Measurements from ENCODE around the gene MUC7. TPM values are rescaled to one million over a fixed set of nuclear protein-coding genes. Genes with fewer than 3 reads are reported as not detected.
"Not testable (repeated sequence)": the region's sequence is repeated elsewhere in the genome, so short reads cannot be mapped to it uniquely, and the experiment has no call there.

The MUC7 gene
- total RNA-seq = not detected

GRCh38 chr4:70471897-70472296, at the start of gene MUC7:
TSS of gene MUC7 (plus strand) at chr4:70472197. CDS start at chr4:70474022, 1,825 bp downstream.
- DNase-seq (ENCODE audit: low spot score) = no peak

- DNase-seq (ENCODE audit: low spot score) = no peak
These were observed 46.7 kb upstream of the MUC7 start for GRCh38 chr4:70425306-70425705.

DNA sequence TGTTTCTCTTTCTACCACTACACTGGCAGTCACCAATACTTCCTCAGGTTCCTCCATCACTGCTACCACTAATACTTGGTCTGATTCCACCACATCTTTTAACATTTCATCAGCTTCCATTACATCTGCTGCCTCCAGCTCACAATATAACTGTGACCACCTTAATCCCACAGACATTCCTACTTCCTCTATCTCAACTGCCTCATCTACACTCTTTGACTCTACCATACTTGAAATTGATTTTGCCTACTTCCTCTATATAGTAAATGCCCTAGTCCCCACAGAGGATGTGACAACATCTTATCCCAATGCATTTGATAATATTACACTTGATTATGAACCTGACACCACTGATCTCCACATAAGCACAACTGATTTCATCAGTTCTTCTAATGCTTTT, 45.2 kb upstream of the MUC7 start:
- no peak for DNase-seq (ENCODE audit: low spot score)

GRCh38 chr4:70437197-70437596, 34.8 kb upstream of the MUC7 start:
- no peak for DNase-seq (ENCODE audit: low spot score)

GRCh38 chr4:70442474-70442873, 29.5 kb upstream of the MUC7 start:
- DNase-seq (ENCODE audit: low spot score) = no peak

DNA sequence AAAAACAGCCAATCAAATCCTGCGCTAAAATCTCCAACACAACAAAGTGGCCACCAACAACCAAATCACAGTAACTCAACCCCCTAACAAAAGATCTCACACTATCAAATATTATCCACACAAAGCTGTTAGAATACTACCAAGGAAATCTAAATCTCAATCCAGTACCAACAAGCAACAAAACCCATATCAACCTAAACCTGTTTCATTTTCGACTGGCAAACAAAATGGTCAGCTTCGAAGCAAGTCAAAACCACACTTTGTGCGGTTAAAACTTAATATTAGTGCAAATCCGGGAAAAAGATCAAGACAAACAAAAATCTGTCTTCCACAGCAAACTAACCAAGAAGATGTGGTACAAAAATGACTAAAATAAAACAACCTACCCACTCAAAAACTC, 28.7 kb upstream of the MUC7 start:
- no peak for DNase-seq (ENCODE audit: low spot score)

DNA sequence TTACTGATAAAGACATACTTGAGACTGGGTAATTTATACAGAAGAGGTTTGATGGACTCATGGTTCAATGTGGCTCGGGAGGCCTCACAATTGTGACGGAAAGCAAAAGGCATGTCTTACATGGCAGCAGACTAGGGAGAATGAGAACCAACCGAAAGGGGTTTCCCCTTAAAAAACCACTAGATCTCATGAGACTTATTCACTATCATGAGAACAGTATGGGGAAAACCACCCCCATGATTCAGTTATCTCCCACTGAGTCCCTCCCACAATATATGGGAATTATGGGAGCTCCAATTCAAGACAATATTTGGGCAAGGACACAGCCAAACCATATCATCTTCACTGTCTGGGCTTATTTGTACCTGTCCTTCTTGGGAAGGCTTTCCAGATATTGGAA, 22.8 kb upstream of the MUC7 start:
- no peak for DNase-seq (ENCODE audit: low spot score)

DNA sequence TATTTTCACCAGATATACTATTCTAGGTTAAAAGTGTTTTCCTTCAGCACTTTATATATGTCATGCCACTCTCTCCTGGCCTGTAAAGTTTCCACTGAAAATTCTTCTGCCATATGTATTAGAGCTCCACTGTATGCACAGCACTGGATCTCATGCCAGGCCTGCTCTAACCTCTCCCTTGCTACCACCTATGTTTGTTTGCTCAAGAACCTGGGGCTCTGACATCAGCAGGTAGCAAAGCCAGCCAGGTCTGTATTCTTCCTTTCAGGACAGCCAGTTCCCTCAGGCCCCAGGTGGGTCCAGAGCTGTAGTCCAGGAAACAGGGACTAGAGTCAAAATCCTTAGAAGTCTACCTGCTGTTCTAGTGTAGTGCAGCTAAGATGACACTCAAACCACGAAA, 19.1 kb upstream of the MUC7 start:
- DNase-seq (ENCODE audit: low spot score) = no peak

DNA sequence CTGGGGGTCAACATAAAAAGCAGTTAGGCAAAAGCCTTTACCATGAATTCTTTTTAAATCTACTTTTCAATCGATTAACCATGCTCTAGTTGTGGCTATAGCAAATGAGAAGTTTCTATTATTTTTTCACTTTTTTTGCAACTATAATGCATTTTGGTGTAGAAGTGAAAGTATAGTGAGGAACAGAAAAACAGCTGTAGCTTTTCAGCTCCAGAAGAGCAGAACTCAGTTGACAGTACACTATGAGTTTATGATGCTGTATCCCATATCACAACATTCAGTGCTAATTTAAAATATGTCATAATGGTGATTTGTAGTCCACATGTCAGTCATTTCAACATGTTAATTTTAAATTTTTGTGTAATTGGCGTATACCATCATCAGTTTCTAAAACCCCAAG, 8.7 kb upstream of the MUC7 start:
- no peak for DNase-seq (ENCODE audit: low spot score)

DNA sequence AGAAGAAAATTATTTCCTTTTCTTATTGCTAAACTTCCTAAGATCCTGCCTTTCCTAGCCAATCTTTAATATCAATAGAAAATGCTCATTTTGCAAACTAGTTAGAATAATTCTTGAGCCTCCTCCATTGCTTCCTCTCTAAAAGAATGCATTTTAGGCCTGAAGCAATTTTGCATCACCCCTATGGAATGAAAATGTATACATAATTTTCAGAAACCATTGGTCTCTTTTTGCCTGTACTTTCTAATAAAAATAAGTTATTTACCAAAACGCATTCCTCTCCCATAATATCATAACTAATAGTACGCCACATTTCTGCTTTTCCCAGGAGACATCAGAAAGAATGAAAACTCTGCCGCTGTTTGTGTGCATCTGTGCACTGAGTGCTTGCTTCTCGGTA, 1.7 kb downstream of the MUC7 start:
- DNase-seq (ENCODE audit: low spot score) = no peak

DNA sequence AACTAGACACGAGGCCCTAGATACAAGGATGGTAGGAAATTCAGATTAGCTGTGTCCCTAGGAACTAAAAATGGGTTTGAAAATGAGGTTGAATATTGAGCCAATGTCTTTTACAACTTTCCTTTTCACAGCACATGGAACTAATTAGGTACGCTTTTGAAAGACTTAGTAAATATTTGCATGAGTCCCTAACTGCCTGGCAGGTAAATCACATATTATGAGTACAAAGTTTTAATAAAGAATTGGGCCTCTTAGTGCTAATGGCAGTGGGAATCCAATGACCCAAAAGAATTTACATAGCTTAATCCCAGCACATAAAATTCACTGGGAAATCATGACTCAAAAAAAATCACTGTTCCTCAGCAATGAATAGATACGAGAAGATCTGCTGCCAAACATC, 16.8 kb downstream of the MUC7 start:
- DNase-seq (ENCODE audit: low spot score) = no peak

GRCh38 chr4:70496231-70496630, 24.2 kb downstream of the MUC7 start:
- no peak for DNase-seq (ENCODE audit: low spot score)

DNA sequence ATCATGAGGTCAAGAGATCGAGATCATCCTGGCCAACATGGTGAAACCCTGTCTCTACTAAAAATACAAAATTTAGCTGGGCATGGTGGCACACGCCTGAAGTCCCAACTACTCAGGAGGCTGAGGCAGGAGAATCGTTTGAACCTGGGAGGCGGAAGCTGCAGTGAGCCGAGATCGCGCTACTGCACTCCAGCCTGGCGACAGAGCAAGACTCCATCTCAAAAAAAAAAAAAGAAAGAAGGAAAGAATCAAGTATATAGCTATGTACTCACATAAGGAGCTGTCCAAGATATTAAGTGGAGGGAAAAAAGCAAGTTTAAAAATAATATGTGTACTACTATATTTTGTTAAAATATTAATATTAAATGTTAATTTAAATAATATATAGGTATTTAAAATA, 29.8 kb downstream of the MUC7 start:
- DNase-seq (ENCODE audit: low spot score) = not testable (repeated sequence)

DNA sequence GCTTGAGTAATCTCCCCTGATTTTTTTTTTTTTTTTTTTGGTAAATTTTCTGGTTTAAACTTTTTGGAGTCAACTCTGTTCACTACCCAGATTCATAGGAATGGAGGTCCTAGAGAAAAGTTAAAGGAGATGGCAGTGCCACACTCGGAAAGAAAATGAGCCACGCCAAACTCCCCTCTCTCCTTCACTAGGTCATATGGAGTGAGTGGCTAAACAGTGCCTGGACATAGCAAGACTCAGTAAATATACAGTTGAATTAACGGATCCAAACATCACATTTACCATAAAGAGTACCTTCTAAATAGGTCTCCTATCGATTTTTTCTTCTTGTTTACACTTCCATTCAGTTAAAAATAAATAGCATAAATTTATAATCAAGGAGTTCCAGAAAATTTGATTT, 32.7 kb downstream of the MUC7 start:
- DNase-seq (ENCODE audit: low spot score) = no peak

GRCh38 chr4:70505151-70505748, 33.3 kb downstream of the MUC7 start:
- peak; percentile 62 for DNase-seq (ENCODE audit: low spot score)

DNA sequence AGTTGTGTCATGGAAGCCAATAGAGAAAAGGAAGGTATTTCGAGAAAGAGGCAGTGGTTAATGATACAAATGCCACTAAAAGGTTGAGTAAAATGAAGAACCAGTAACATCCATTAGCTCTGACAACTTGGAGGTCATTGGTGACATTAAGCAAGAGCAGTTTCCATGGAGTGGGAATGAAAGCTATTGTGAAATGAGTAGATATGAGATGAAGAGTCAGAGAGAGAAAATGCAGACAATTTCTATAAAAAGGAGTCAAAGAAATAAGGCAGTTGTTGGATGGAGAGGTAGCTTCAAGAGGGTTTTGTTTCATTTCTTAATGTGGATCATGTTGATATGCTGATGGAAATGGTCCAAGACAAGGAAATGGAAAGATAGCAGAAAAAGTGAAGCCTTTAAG, 36.8 kb downstream of the MUC7 start:
- no peak for DNase-seq (ENCODE audit: low spot score)

- no peak for DNase-seq (ENCODE audit: low spot score)
These were observed 39.4 kb downstream of the MUC7 start for GRCh38 chr4:70511365-70511764.

DNA sequence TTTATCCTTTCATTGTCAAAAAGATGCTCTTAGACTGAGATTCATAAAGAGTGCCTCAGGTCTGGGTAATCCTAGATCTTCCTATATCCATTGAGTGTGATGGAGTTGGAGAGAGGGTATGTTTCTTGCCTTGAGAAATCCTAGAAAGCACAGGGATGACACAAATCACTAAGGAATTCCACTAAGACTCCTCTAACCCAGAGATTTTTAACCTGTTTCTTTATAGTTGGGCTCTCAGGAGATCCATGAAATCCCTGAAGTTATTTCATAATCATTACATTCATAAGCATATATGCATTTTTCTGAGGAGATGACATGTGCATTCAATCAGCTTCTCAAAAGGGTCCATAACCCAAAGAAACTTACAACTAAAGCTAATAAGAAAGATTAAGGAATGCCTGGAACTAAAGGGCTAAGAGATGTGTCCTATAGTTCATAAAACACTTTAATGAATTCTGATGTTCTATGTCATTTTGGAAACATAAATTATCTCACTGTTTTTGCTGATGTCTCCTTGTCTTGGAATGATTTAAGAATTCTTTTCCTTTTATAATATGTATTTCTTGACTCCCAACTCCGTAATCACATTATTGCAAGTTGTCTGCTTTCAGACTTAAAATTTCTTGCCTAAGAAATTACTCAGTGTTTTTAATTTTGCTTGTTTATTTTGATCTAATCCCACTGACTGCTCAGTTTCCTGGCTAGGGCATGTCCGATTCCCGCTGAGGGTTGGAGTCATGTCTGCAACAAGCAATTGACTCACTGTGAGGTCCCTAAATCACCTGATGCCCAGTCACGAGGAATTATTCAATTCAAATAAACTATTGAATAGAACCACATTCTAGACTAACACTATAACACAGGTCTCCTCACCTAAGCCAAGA, 43.6 kb downstream of the MUC7 start:
- DNase-seq (ENCODE audit: low spot score) = no peak

GRCh38 chr4:70518269-70518668, 46.3 kb downstream of the MUC7 start, which contains the start of gene AMTN:
TSS of gene AMTN (plus strand) at chr4:70518569. CDS start at chr4:70518778, 209 bp downstream.
- DNase-seq (ENCODE audit: low spot score) = no peak

DNA sequence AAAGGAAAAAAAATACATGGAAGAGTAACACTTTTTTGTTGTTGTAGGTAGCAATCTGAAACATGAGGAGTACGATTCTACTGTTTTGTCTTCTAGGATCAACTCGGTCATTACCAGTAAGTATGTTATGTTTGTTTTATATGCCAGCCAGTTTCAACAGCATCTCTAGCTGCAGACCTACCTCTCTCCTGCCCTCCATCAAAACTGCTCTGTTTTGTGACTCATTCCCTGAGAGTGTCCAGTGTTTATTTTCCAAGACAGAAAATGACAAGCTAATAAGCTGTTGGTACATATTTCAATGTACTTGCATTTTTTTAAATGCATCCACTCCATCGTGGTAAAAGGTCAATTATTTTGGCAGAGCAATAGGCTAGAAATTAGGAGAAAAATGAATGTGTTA, 46.7 kb downstream of the MUC7 start:
- no peak for DNase-seq (ENCODE audit: low spot score)

DNA sequence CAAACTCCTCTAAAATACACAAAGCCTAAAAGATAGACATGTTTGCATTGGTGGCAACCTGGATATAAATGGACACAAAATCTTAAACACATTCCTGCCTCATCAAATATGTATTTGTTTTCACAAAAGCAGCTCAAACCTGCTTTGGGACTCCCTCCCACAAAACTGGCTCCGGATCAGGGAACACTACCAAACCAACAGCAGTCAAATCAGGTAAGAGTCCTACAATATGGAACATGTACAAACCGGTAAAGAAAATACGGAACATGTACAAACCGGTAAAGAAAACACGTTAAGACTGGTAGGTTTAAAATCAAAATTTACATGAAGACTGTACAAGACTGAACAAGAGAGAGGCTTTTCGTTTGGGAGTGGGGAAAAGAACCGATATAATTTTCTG, 50.6 kb downstream of the MUC7 start:
- DNase-seq (ENCODE audit: low spot score) = no peak

DNA sequence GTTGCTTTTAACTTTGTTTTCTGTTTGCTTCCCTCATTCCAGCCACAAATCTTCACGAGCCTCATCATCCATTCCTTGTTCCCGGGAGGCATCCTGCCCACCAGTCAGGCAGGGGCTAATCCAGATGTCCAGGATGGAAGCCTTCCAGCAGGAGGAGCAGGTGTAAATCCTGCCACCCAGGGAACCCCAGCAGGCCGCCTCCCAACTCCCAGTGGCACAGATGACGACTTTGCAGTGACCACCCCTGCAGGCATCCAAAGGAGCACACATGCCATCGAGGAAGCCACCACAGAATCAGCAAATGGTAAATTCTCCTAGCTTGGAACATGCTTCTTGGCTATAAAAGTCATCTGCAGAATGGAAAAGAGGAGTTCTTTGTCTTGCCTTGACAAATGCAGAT, 59.0 kb downstream of the MUC7 start:
- no peak for DNase-seq (ENCODE audit: low spot score)

DNA sequence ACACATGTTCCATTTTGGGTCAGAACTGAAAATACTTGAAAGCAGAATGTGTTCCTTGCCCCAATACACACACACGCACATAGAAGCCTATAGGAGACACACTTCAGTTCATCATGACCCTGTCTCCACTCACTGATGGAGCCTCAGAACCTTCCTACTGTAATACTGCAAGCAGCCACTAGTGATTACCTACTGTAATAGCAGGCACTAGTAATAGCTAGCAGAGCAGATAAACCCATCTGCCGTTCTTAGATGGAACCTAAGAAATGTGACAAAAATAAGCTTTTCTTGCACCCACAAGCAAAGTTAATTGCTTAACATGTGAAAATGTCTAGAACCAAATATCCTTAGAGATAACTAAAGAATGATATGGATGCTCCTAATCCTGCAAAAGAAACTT, 60.0 kb downstream of the MUC7 start:
- DNase-seq (ENCODE audit: low spot score) = no peak
